Smooth muscle cell (in vitro differentiated cells): ENCODE results near the gene GTF2A2. TPM values are rescaled to one million over a fixed set of nuclear protein-coding genes. Genes with fewer than 3 reads are reported as not detected.

Experiments used
- DNase-seq: peaks from one replicate; lab custom pipeline; 2025; ENCODE audit not compliant: unreplicated experiment; lab: John Stamatoyannopoulos, UW
- H2AFZ ChIP-seq: fragments of 200-600 bp; sonication (generic); 2 replicates; pipeline ENCODE4 v1.6.0; 2016; ENCODE audit warnings: antibody characterized with exemption, low read depth, mild to moderate bottlenecking
- H3F3A ChIP-seq: fragments of 200-600 bp; sonication (generic); 2 replicates; pipeline ENCODE4 v1.6.0; 2017; ENCODE audit warnings: antibody characterized with exemption, low read depth
- H3K27ac ChIP-seq: fragments of 200-600 bp; sonication (generic); 2 replicates; pipeline ENCODE4 v1.5.1; 2016; ENCODE audit warnings: low read depth, mild to moderate bottlenecking
- H3K27me3 ChIP-seq: fragments of 200-600 bp; sonication (generic); 2 replicates; pipeline ENCODE4 v1.6.1; 2016; ENCODE audit warnings: low read depth, mild to moderate bottlenecking
- H3K36me3 ChIP-seq: fragments of 200-600 bp; sonication (generic); 2 replicates; pipeline ENCODE4 v1.5.1; 2016; ENCODE audit warnings: low read depth
- H3K4me1 ChIP-seq: fragments of 200-600 bp; sonication (generic); 2 replicates; pipeline ENCODE4 v1.5.1; 2016; ENCODE audit warnings: low read depth
- H3K4me2 ChIP-seq: fragments of 200-600 bp; sonication (generic); 2 replicates; pipeline ENCODE4 v1.6.0; 2016; ENCODE audit warnings: mild to moderate bottlenecking
- H3K4me3 ChIP-seq: fragments of 200-600 bp; sonication (generic); 2 replicates; pipeline ENCODE4 v1.5.1; 2016; ENCODE audit warnings: mild to moderate bottlenecking
- H3K79me2 ChIP-seq: fragments of 200-600 bp; sonication (generic); 2 replicates; pipeline ENCODE4 v1.6.0; 2016; ENCODE audit warnings: low read depth, mild to moderate bottlenecking
- H3K9ac ChIP-seq: fragments of 200-600 bp; sonication (generic); 2 replicates; pipeline ENCODE4 v1.6.0; 2016; ENCODE audit warnings: low read depth
- H3K9me3 ChIP-seq: fragments of 200-600 bp; sonication (generic); replicated peaks from 2 replicates; pipeline ENCODE4 v1.5.1; 2016; ENCODE audit warnings: low read depth
- H4K20me1 ChIP-seq: fragments of 200-600 bp; sonication (generic); 2 replicates; pipeline ENCODE4 v1.6.0; 2016; ENCODE audit warnings: low read depth
- WGBS: methylation state at CpG from one replicate; pipeline ENCODE4 v1.1.7; 2016; ENCODE audit warnings: low lambda C conversion rate; 5-methylcytosine and 5-hydroxymethylcytosine counted together
- polyA plus RNA-seq: library from polyadenylated mRNA; unstranded; fragments of >200 nt; fragmentation: Nextera tagmentation; extraction: Ambion mirVana; gene quantifications from 2 replicates; pipeline ENCODE4 v1.2.1, GENCODE V29; 2016
- total RNA-seq: library from RNA; depleted of rRNA; stranded (reverse); fragments of >200 nt; gene quantifications from 2 replicates; pipeline ENCODE4 v1.2.3, GENCODE V29; 2014
- TF ChIP-seq, protein P1 (sequence below): fragments of 200-600 bp; sonication (generic); IDR thresholded peaks from 2 replicates; pipeline ENCODE4 v1.5.1; 2017; ENCODE audit warnings: borderline replicate concordance, mild to moderate bottlenecking, antibody characterized with exemption; ENCODE audit not compliant: insufficient read depth, poor library complexity, severe bottlenecking

GTF2A2 gene
- total and polyA plus RNA-seq, 2 experiments from 2014 or later: 102 to 261 TPM

DNA sequence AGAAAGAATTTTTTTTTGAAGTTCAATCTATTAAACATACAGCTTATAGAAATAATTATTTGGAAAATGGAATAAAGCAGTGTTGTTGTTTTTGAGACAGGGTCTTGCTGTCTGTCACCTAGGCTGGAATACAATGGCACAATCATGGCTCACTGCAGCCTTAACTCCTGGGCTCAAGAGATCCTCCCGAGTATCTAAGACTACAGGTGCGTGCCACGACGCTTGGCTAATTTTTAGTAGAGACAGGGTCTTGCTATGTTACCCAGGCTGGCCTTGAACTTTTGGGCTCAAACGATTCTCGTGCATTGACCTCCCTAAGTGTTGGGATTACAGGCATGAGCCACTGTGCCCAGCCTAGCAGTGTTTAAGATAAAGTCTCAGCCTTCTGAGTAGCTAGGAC is 23.0 kb upstream of the GTF2A2 start:
- TF ChIP-seq, protein P1, sequence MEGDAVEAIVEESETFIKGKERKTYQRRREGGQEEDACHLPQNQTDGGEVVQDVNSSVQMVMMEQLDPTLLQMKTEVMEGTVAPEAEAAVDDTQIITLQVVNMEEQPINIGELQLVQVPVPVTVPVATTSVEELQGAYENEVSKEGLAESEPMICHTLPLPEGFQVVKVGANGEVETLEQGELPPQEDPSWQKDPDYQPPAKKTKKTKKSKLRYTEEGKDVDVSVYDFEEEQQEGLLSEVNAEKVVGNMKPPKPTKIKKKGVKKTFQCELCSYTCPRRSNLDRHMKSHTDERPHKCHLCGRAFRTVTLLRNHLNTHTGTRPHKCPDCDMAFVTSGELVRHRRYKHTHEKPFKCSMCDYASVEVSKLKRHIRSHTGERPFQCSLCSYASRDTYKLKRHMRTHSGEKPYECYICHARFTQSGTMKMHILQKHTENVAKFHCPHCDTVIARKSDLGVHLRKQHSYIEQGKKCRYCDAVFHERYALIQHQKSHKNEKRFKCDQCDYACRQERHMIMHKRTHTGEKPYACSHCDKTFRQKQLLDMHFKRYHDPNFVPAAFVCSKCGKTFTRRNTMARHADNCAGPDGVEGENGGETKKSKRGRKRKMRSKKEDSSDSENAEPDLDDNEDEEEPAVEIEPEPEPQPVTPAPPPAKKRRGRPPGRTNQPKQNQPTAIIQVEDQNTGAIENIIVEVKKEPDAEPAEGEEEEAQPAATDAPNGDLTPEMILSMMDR: no peak
- H3F3A ChIP-seq: no peaks in the 10 kb centered on the region
- peaks cover 52% of the 10 kb centered on the region for H3K79me2 ChIP-seq
- H3K4me1 ChIP-seq: no peaks in the 10 kb centered on the region
- peaks cover 66% of the 10 kb centered on the region for H4K20me1 ChIP-seq
- H3K4me2 ChIP-seq: no peak overlapping the region
- H3K27ac ChIP-seq: no peak overlapping the region
- peaks cover 41% of the 10 kb centered on the region for H3K36me3 ChIP-seq
- no peaks in the 10 kb centered on the region for H3K27me3 ChIP-seq
- no peak overlapping the region for H3K4me3 ChIP-seq
- no peak overlapping the region for H3K9ac ChIP-seq
- 96% methylated on average over 6 of the region's 6 CpGs for WGBS
- no peak overlapping the region for H2AFZ ChIP-seq
- DNase-seq: no peak
- H3K9me3 ChIP-seq: no peaks in the 10 kb centered on the region

DNA sequence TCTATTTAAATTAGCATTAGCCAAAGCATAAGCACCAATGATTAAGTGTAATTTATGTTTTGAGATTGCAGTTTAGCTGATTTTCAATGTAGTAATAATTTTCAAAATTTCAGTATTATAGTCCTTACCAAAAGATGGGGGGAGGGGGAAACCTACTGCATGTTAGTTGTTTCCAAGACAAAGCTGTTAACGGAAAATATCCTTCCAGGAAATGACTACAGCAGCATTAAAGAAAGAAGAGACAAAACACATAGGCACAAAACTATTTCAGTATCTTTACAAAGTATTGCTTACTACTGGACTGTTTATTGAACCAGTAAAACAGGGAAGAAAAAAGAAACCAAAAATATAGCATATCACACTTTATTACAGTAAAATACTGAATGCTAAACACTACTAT is 21.3 kb upstream of the GTF2A2 start:
- H3K4me3 ChIP-seq: no peak overlapping the region
- H2AFZ ChIP-seq: no peak overlapping the region
- DNase-seq: no peak
- 86% methylated on average over 1 of the region's 1 CpG for WGBS
- H3K27me3 ChIP-seq: no peaks in the 10 kb centered on the region
- H3K4me1 ChIP-seq: no peaks in the 10 kb centered on the region
- TF ChIP-seq, protein P1: no peak
- peaks cover 34% of the 10 kb centered on the region for H3K79me2 ChIP-seq
- peaks cover 46% of the 10 kb centered on the region for H3K36me3 ChIP-seq
- H3F3A ChIP-seq: no peaks in the 10 kb centered on the region
- H4K20me1 ChIP-seq: peaks cover 57% of the 10 kb centered on the region
- H3K9ac ChIP-seq: no peak overlapping the region
- no peak overlapping the region for H3K27ac ChIP-seq
- no peak overlapping the region for H3K4me2 ChIP-seq
- no peaks in the 10 kb centered on the region for H3K9me3 ChIP-seq

DNA sequence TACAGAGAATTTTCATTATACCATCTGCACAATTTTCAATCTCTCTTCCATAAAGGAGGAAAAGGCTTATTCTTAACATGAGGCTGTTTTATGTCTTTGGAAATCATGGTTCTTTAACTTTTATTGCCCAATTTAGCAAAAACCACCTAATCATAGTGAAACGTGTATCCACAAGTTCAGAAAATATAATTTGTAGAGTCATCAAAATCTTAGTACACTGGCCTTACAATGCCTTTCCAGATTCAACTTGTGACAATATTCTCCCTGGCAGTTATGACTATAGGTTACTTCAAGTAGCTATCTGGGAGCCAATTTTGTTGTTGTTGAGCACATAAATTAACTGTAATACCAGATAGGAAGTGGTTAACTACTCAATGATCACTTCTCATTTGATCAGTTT is 20.9 kb upstream of the GTF2A2 start:
- Histone ChIP-seq H3K4me2 (no peak overlapping the region), H3K9ac (no peak overlapping the region), H3K27me3 (no peaks in the 10 kb centered on the region), H3F3A (no peaks in the 10 kb centered on the region), H3K9me3 (no peaks in the 10 kb centered on the region), H3K79me2 (peaks cover 30% of the 10 kb centered on the region), H3K4me1 (no peaks in the 10 kb centered on the region), H3K36me3 (peaks cover 46% of the 10 kb centered on the region), H4K20me1 (peaks cover 52% of the 10 kb centered on the region), H3K27ac (no peak overlapping the region), H2AFZ (no peak overlapping the region), H3K4me3 (no peak overlapping the region)
- no peak for DNase-seq
- WGBS: 97% methylated on average over 1 of the region's 1 CpG
- TF ChIP-seq, protein P1: no peak

DNA sequence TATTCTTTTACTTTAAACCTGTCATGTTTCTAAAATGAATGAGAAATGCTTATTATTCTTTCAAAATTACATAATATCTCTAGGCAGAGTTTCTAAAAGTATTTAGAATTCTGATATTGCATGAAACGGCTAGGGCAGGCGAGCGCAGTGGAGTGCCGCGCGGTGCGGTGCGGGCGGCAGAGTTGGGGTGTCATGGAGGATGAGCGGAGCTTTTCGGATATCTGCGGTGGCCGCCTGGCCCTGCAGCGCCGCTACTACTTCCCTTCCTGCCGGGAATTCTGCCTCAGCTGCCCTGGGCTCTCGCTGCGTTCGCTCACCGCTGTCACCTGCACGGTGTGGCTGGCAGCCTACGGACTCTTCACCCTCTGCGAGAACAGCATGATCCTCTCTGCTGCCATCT is 19.2 kb upstream of the GTF2A2 start:
- Histone ChIP-seq H3K9ac (no peak overlapping the region), H3F3A (no peaks in the 10 kb centered on the region), H2AFZ (no peak overlapping the region), H3K27me3 (no peaks in the 10 kb centered on the region), H3K4me3 (no peak overlapping the region), H3K27ac (no peak overlapping the region), H3K36me3 (peaks cover 58% of the 10 kb centered on the region), H3K79me2 (peaks cover 18% of the 10 kb centered on the region), H3K9me3 (no peaks in the 10 kb centered on the region), H4K20me1 (peaks cover 36% of the 10 kb centered on the region), H3K4me1 (no peaks in the 10 kb centered on the region), H3K4me2 (no peak overlapping the region)
- DNase-seq: no peak
- 98% methylated on average over 22 of the region's 23 CpGs for WGBS
- TF ChIP-seq, protein P1: no peak
